ENCODE measurements around the gene RRP15.

- TF ChIP-seq, protein P1, sequence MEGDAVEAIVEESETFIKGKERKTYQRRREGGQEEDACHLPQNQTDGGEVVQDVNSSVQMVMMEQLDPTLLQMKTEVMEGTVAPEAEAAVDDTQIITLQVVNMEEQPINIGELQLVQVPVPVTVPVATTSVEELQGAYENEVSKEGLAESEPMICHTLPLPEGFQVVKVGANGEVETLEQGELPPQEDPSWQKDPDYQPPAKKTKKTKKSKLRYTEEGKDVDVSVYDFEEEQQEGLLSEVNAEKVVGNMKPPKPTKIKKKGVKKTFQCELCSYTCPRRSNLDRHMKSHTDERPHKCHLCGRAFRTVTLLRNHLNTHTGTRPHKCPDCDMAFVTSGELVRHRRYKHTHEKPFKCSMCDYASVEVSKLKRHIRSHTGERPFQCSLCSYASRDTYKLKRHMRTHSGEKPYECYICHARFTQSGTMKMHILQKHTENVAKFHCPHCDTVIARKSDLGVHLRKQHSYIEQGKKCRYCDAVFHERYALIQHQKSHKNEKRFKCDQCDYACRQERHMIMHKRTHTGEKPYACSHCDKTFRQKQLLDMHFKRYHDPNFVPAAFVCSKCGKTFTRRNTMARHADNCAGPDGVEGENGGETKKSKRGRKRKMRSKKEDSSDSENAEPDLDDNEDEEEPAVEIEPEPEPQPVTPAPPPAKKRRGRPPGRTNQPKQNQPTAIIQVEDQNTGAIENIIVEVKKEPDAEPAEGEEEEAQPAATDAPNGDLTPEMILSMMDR (IDR thresholded peaks at IDR 0.05; ENCODE audit: low read depth, low read length): no peak
- TF ChIP-seq EZH2phosphoT487 (IDR thresholded peaks at IDR 0.05; ENCODE audit: low read depth): no peak
Measured at GRCh38 chr1:218303176-218303879, 18.2 kb downstream of the RRP15 start.
